GM12891 (cell line): ENCODE results near the gene ANKRD33B.
"Not testable (repeated sequence)": the region's sequence is repeated elsewhere in the genome, so short reads cannot be mapped to it uniquely, and the experiment has no call there.

Experiments
- PAX5 ChIP-seq: IDR thresholded peaks from 2 replicates; pipeline ENCODE4 v1.6.1; 2011; ENCODE audit warnings: low read length, moderate library complexity, mild to moderate bottlenecking; ENCODE audit not compliant: insufficient read depth, severe bottlenecking
- POLR2A ChIP-seq: IDR thresholded peaks from 2 replicates; pipeline ENCODE4 v1.6.1; 2011; ENCODE audit warnings: low read depth, low read length, control low read depth
- POLR2AphosphoS5 ChIP-seq: IDR thresholded peaks from 2 replicates; pipeline ENCODE4 v1.6.1; 2011; ENCODE audit warnings: low read depth, low read length, control low read depth
- POU2F2 ChIP-seq: IDR thresholded peaks from 2 replicates; pipeline ENCODE4 v1.6.1; 2011; ENCODE audit warnings: low read depth, mild to moderate bottlenecking, control low read depth, low read length, moderate library complexity
- SPI1 ChIP-seq: IDR thresholded peaks from 2 replicates; pipeline ENCODE4 v1.6.1; 2011; ENCODE audit warnings: low read depth, low read length, control low read depth
- TAF1 ChIP-seq: IDR thresholded peaks from 2 replicates; pipeline ENCODE4 v1.6.1; 2011; ENCODE audit warnings: low read depth, low read length, control low read depth

GRCh38 chr5:10549123-10549514 lies 14.8 kb upstream of the ANKRD33B start:
- TF ChIP-seq POLR2AphosphoS5, PAX5, POLR2A, TAF1, SPI1, POU2F2: not testable (repeated sequence)
